Left ventricle myocardium inferior (tissue), 1 donor: ENCODE data around the gene DELE1. TPM values are rescaled to one million over a fixed set of nuclear protein-coding genes. Genes with fewer than 3 reads are reported as not detected.

ENCODE experiments used
- DNase-seq: peaks from one replicate; pipeline ENCODE4 v3.0.0-alpha.2; 2020
- H3K27ac ChIP-seq: fragments of 200-600 bp; replicated peaks from 2 replicates; pipeline ENCODE4 v1.8.0; 2021
- H3K27me3 ChIP-seq: fragments of 200-600 bp; 2 replicates; pipeline ENCODE4 v1.8.0; 2021; ENCODE audit warnings: low read depth
- H3K36me3 ChIP-seq: fragments of 200-600 bp; 2 replicates; pipeline ENCODE4 v1.8.0; 2021
- H3K4me1 ChIP-seq: fragments of 200-600 bp; 2 replicates; pipeline ENCODE4 v1.8.0; 2021
- H3K4me3 ChIP-seq: fragments of 200-600 bp; 2 replicates; pipeline ENCODE4 v1.8.0; 2021; ENCODE audit warnings: mild to moderate bottlenecking, moderate library complexity
- H3K9me3 ChIP-seq: fragments of 200-600 bp; replicated peaks from 2 replicates; pipeline ENCODE4 v1.8.0; 2021
- CTCF ChIP-seq: fragments of 200-600 bp; IDR thresholded peaks from 2 replicates; pipeline ENCODE4 v1.8.0; 2021; ENCODE audit warnings: antibody characterized with exemption, mild to moderate bottlenecking, borderline replicate concordance
- intact Hi-C: fragments of 100-400 bp; cut with micrococcal nuclease; formaldehyde crosslinking; loops from one replicate; pipeline ENCODE4 v1.11.0; 2022
- total RNA-seq: library from RNA; stranded (reverse); fragmentation: NEBNext Ultra II Directional; extraction: Animal tissue kit (Norgen Biotek cat#: 25700); gene quantifications from one replicate; pipeline ENCODE4 v1.2.1, GENCODE V29; 2021
- donor health status: DM: no; HTN: yes; CAD: no; lungs with severe emphysema.

The DELE1 gene
- total RNA-seq, 1 donor from 2014 or later, result 125 TPM

GRCh38 chr5:141914199-141914743 lies 9.4 kb upstream of the DELE1 start:
- DNase-seq, result peak; percentile 48
- H3K4me3 ChIP-seq, result peak overlapping the region; percentile 62
- intact Hi-C loops, result loop anchor here (10.0 kb wide), 1 partner anchor 51 kb away; the partner anchor contains the start of gene RNF14
- no peak overlapping the region for H3K27ac ChIP-seq
- no peaks in the 10 kb centered on the region for H3K9me3 ChIP-seq
- H3K27me3 ChIP-seq, result no peaks in the 10 kb centered on the region
- H3K4me1 ChIP-seq, result peaks cover 16% of the 10 kb centered on the region
- no peaks in the 10 kb centered on the region for H3K36me3 ChIP-seq
- peak; percentile 63 for TF ChIP-seq CTCF

- Histone ChIP-seq H3K9me3 (no peaks in the 10 kb centered on the region), H3K27me3 (no peaks in the 10 kb centered on the region), H3K27ac (no peak overlapping the region), H3K36me3 (no peaks in the 10 kb centered on the region), H3K4me1 (peaks cover 16% of the 10 kb centered on the region), H3K4me3 (no peak overlapping the region)
- DNase-seq, result no peak
- intact Hi-C loops, result loop anchor here (10.0 kb wide), 1 partner anchor 50 kb away; the partner anchor contains the start of gene RNF14
- no peak for TF ChIP-seq CTCF
Observed at GRCh38 chr5:141914797-141915196, 8.9 kb upstream of the DELE1 start.

- Histone ChIP-seq H3K36me3 (no peaks in the 10 kb centered on the region), H3K4me3 (no peak overlapping the region), H3K27me3 (no peaks in the 10 kb centered on the region), H3K4me1 (peaks cover 16% of the 10 kb centered on the region), H3K9me3 (no peaks in the 10 kb centered on the region), H3K27ac (no peak overlapping the region)
- no peak for TF ChIP-seq CTCF
- DNase-seq, result peak; percentile 41
- intact Hi-C loops, result loop anchor here (10.0 kb wide), 1 partner anchor 49 kb away; the partner anchor contains the start of gene RNF14
Observed at GRCh38 chr5:141915881-141916336, 7.8 kb upstream of the DELE1 start.

- Histone ChIP-seq H3K4me3 (no peak overlapping the region), H3K27ac (no peak overlapping the region), H3K36me3 (no peaks in the 10 kb centered on the region), H3K4me1 (peaks cover 16% of the 10 kb centered on the region), H3K27me3 (no peaks in the 10 kb centered on the region), H3K9me3 (no peaks in the 10 kb centered on the region)
- no peak for TF ChIP-seq CTCF
- intact Hi-C loops, result loop anchor here (10.0 kb wide), 1 partner anchor 48 kb away; the partner anchor contains the start of gene RNF14
- DNase-seq, result no peak
Observed at GRCh38 chr5:141916522-141916921, 7.1 kb upstream of the DELE1 start.

- no peak for DNase-seq
- no peaks in the 10 kb centered on the region for H3K27me3 ChIP-seq
- no peaks in the 10 kb centered on the region for H3K9me3 ChIP-seq
- H3K4me1 ChIP-seq, result peaks cover 20% of the 10 kb centered on the region
- TF ChIP-seq CTCF, result no peak
- no peak overlapping the region for H3K4me3 ChIP-seq
- no peaks in the 10 kb centered on the region for H3K36me3 ChIP-seq
- intact Hi-C loops, result loop anchor here (10.0 kb wide), 1 partner anchor 47 kb away; the partner anchor contains the start of gene RNF14
- H3K27ac ChIP-seq, result no peak overlapping the region
Observed at GRCh38 chr5:141917760-141918159, 5.9 kb upstream of the DELE1 start.
